ENCODE data around the gene GSK3B.

GSK3B gene

DNA sequence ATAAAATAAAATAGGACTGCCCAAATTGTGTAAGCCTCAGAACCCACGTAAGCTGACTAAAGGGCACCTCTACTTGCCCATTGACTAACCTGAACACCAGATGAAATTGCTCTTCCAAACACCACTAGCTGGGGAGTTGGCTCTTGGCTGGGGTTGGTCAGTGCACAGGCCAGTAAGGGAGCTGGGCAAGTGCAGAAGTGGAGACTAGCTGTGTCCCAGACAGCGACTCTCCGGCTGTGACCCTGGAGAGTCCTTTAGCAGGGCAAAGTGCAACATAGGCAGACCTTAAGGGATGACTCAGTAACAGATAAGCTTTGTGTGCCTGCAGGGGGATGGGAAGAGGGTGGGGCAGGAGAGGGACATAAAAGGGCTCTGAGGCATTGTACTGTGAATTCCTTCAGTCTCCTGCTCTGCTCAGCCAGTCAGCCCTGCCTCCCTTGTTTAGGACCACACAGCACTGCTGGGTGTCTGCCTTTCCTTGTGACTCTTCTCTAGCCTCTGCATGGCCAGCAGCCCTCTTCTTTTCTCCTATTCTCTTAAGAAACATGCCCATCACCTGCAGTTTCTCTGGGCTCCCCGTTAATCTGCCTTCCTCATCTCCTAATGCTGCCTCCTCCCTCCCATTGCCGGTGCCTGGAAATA is 299.2 kb downstream of the GSK3B start:
- no peak overlapping the region for H3K27ac ChIP-seq
- no peaks in the 10 kb centered on the region for H3K36me3 ChIP-seq
- no peak overlapping the region for H3K4me3 ChIP-seq (ENCODE audit: low read depth in 1 of 2, low read length in 1 of 2)
- H3K4me1 ChIP-seq (ENCODE audit: control insufficient read depth in 1 of 2, insufficient read depth in 1 of 2, low read depth in 1 of 2, low read length in 1 of 2), result no peaks in the 10 kb centered on the region
- TF ChIP-seq, protein P1, sequence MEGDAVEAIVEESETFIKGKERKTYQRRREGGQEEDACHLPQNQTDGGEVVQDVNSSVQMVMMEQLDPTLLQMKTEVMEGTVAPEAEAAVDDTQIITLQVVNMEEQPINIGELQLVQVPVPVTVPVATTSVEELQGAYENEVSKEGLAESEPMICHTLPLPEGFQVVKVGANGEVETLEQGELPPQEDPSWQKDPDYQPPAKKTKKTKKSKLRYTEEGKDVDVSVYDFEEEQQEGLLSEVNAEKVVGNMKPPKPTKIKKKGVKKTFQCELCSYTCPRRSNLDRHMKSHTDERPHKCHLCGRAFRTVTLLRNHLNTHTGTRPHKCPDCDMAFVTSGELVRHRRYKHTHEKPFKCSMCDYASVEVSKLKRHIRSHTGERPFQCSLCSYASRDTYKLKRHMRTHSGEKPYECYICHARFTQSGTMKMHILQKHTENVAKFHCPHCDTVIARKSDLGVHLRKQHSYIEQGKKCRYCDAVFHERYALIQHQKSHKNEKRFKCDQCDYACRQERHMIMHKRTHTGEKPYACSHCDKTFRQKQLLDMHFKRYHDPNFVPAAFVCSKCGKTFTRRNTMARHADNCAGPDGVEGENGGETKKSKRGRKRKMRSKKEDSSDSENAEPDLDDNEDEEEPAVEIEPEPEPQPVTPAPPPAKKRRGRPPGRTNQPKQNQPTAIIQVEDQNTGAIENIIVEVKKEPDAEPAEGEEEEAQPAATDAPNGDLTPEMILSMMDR (IDR thresholded peaks at IDR 0.05), result no peak
- H3K27me3 ChIP-seq, result no peaks in the 10 kb centered on the region
- H3K9me3 ChIP-seq, result no peaks in the 10 kb centered on the region

DNA sequence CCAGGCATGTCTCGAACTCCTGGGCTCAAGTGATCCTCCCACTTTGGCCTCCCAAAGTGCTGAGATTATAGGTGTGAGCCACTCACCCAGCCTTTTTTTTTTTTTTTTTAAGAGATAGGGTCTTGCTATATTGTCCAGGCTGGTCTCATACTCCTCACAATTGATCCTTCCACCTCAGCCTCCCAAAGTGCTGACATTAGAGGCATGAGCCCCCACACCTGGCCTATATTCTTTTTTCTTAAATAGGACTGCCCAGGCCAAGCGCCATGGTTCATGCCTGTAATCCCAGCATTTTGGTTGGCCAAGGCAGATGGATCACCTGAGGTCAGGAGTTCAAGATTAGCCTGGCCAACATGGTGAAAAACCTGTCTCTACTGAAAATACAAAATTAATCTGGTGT is 299.8 kb downstream of the GSK3B start:
- Histone ChIP-seq H3K9me3 (no peaks in the 10 kb centered on the region), H3K4me1 (ENCODE audit: control insufficient read depth in 1 of 2, insufficient read depth in 1 of 2, low read depth in 1 of 2, low read length in 1 of 2) (no peaks in the 10 kb centered on the region), H3K36me3 (no peaks in the 10 kb centered on the region), H3K4me3 (ENCODE audit: low read depth in 1 of 2, low read length in 1 of 2) (no peak overlapping the region), H3K27ac (no peak overlapping the region), H3K27me3 (no peaks in the 10 kb centered on the region)
- TF ChIP-seq, protein P1 (IDR thresholded peaks at IDR 0.05), result no peak

DNA sequence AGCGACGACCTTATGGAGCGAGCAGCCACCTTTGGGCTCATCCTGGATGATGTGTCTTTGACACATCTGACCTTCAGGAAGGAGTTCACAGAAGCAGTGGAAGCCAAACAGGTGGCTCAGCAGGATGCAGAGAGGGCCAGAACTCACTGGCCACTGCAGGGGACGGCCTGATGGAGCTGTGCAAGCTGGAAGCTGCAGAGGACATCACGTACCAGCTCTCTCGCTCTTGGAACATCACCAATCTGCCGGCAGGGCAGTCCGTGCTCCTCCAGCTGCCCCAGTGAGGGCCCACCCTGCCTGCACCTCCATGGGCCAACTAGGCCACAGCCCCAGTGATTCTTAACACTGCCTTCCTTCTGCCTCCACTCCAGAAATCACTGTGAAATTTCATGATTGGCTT is 302.0 kb downstream of the GSK3B start:
- TF ChIP-seq, protein P1 (IDR thresholded peaks at IDR 0.05), result no peak
- Histone ChIP-seq H3K27ac (no peak overlapping the region), H3K4me1 (ENCODE audit: control insufficient read depth in 1 of 2, insufficient read depth in 1 of 2, low read depth in 1 of 2, low read length in 1 of 2) (no peaks in the 10 kb centered on the region), H3K27me3 (no peaks in the 10 kb centered on the region), H3K9me3 (no peaks in the 10 kb centered on the region), H3K4me3 (ENCODE audit: low read depth in 1 of 2, low read length in 1 of 2) (no peak overlapping the region), H3K36me3 (no peaks in the 10 kb centered on the region)

DNA sequence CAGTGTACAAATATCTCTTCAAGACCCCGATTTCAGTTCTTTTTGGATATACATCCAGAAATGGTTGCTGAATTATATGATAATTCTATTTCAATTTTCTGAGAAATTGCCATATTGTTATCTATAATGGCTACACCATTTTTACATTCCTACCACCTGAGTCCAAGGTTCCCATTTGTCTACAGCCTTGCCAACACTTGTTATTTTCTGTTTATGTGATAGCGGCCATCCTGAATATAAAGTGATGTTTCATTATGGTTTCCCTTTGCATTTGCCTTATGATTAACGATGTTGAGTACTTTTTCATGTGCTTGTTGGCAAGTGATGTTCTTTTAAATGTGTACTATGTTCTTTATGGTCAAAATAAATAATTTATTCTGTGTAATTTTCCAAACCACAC is 303.9 kb downstream of the GSK3B start:
- H3K4me3 ChIP-seq (ENCODE audit: low read depth in 1 of 2, low read length in 1 of 2), result no peak overlapping the region
- H3K27ac ChIP-seq, result no peak overlapping the region
- H3K9me3 ChIP-seq, result no peaks in the 10 kb centered on the region
- H3K36me3 ChIP-seq, result no peaks in the 10 kb centered on the region
- no peaks in the 10 kb centered on the region for H3K27me3 ChIP-seq
- TF ChIP-seq, protein P1 (IDR thresholded peaks at IDR 0.05), result no peak
- no peaks in the 10 kb centered on the region for H3K4me1 ChIP-seq (ENCODE audit: control insufficient read depth in 1 of 2, insufficient read depth in 1 of 2, low read depth in 1 of 2, low read length in 1 of 2)

DNA sequence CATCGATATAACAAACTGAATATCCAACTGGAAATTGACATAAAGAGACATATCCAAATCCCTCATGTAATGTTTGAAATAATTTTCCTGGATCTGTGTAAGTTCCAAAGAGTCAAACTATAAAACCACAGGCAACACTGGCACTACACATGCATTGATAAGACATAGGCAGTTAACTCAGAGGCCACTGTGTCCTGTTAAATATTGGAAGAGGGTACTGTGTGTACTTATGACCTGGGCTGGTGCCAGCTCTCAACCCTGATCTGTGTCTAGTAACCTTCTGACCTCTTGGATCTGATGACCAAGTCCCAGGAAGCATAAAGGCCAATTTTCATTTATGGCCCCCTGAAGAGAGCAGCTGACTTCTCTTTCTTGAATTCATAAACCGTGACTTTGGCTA is 307.8 kb downstream of the GSK3B start:
- H3K36me3 ChIP-seq, result no peaks in the 10 kb centered on the region
- TF ChIP-seq, protein P1 (IDR thresholded peaks at IDR 0.05), result no peak
- H3K4me1 ChIP-seq (ENCODE audit: control insufficient read depth in 1 of 2, insufficient read depth in 1 of 2, low read depth in 1 of 2, low read length in 1 of 2), result peaks cover 8 to 27% of the 10 kb centered on the region in 2 experiments
- H3K27me3 ChIP-seq, result no peaks in the 10 kb centered on the region
- no peaks in the 10 kb centered on the region for H3K9me3 ChIP-seq
- H3K27ac ChIP-seq, result no peak overlapping the region
- H3K4me3 ChIP-seq (ENCODE audit: low read depth in 1 of 2, low read length in 1 of 2), result no peak overlapping the region
